ENCODE data around the gene TULP4.

DNA sequence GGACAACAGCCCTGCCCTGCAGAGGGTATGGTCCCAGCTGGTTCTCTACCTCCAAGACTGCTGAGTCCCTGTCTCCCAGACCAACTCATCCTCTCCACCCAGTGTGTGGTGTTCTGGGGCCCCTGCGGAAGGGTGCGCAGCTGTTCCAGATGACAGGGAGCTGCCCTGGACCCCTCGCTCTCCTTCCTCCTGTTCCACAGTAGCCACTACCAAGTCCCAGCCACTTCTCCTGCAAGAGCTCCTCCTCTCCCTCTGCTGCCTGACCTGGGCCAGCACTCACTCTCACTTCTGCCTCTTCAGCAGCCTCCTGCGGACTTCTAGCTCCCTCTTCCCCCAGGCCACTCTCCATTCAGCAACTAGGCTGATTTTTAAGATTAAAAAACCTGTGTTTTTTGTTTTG lies 207.5 kb downstream of the TULP4 start:
- TF ChIP-seq CTCF (IDR thresholded peaks at IDR 0.05) (no peak), POLR2AphosphoS5 (IDR thresholded peaks at IDR 0.05) (no peak)

Measured in prostate gland (tissue), 2 donors.